HG02759 (cell line): ENCODE measurements around the gene C2CD4A.
"Not testable (repeated sequence)": the region's sequence is repeated elsewhere in the genome, so short reads cannot be mapped to it uniquely, and the experiment has no call there.

Source experiments
- ATAC-seq: cut with Tn5 transposase; IDR thresholded peaks from one replicate; pipeline ENCODE4 v1.9.1; 2021; ENCODE audit warnings: mild to moderate bottlenecking, moderate library complexity; ENCODE audit not compliant: unreplicated experiment

C2CD4A gene, protein sequence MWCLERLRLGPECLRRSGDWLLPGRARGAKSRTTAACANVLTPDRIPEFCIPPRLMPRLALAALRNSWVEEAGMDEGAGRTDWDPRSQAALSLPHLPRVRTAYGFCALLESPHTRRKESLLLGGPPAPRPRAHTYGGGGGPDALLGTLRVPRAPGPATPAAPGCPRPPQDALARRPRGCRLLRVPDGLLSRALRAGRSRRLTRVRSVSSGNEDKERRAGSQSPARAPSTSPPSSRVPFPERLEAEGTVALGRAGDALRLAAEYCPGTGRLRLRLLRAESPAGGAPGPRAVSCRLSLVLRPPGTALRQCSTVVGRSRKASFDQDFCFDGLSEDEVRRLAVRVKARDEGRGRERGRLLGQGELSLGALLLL

DNA sequence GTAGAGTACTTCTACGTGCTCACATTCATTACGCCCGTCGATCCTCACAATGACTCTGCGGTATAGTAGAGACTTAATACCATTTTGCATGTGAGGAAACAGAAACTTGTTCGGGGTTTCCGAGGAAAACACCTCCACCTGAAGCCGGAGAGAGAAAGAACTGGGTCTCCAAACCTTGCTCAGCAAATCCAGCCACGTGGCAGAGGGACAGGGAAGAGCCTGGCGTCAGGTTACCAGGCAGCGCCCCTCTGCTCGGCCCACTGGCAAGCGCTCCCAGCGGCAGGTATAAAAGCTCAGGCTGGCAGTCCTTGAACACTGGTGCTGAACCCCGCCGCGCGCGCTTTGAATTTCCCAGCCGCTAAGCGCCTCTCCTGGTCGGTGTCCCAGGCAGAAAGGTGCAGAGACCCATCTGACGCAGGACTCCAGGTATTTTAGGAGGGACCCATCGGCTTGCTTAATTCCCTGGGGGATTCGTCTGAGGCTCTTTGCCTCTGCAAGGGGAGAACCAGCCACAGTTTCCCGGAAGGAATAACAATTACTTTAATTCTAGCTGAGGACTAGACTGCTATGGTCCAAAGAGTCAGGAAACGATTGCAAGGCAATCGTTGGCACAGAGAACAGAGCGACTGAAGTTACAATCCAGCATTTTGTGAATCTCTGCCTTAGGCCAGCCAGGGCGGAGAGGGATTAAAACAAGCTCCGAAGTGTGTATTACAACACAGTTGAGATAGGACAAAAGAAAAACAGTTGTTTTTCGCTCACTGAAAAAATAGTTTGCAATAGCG lies at the start of gene C2CD4A:
C2CD4A (plus strand) TSS at position 315 of the 785 bp plus-strand sequence. CDS start 637 bp downstream, outside the sequence.
- ATAC-seq = no peak

DNA sequence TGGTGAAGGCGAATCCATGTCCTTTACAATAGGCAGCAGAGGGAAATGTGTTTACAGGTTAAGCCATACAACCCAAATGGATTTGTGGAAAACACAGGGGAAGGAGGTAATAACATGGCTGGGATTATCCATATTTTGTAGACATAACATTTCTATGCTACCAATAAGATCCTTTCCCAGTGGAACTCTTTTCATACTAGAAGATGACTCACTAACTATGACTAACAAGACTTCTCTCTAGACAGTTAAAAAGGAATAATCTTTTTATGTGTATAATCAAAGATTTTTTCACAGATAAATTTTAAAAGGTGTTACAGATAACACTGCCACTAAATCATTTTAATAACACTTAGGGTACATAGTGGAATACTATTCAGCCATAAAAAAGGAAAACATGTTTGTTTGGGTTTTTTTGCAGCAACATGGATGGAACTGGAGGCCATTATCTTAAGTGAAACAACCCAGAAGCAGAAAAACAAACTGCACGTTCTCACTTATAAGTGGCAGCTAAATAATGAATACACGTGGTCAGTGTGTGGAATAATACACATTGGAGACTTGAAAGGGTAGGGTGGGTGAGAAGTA lies 46.1 kb upstream of the C2CD4A start:
- no peak for ATAC-seq

DNA sequence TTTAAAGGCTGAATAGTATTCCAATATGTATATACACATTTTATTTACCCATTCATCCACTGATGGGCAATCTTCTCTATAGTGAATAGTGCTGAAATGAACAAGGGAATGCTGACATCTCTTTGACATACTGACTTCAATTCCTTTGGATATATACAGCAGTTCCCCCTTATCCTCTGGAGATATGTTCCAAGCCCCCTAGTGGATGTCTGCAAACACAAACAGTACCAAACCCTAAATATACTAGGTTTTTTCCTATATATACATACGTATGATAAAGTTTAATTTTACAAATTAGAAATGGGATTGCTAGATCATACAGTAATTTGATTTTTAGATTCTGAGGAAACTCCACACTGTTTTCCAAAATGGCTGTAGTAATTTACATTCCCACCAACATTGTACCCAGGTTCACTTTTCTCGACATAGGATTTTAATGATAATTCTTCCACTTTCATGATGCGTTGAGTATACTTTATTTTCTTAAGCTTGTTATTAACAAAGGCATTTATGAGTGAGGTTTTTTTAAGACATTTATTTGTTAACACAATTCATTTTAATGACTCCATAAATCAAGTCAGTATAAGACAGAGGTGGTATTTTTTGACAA lies 44.7 kb upstream of the C2CD4A start:
- ATAC-seq = no peak

DNA sequence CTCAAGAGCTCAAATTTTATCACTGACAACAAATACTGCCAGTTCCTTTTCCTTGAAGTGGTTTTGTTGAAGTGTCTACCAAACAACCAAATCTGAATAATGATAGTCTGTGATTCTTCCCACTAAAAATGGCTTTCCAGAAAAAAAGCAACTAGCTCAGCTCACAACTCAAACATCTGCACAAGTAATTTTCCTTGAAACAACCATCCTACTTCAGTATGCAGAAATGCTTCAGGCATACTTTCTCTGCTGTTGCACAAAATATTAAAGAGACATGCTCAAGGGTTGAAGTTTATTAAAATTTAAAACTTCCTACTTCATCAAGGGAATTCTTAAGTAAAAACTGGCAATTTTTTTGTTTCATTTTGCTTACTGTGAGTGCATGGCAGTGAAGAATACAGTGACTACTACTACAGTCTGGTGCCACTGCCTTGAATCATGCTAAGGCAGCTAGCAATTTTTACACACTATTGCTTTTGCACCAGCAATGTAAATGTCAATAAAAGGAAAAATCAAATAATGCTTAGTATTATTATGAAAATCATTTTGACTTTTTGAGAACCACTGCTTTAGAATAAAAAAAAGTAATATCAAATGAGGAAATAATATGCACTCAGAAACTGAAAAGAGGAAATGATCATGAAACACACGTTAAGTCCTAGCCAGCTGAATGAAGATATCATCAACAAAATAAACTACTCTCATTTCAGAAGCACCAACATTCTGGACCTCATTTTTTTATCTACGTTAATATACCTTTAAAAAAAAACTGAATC lies 40.1 kb upstream of the C2CD4A start:
- no peak for ATAC-seq

DNA sequence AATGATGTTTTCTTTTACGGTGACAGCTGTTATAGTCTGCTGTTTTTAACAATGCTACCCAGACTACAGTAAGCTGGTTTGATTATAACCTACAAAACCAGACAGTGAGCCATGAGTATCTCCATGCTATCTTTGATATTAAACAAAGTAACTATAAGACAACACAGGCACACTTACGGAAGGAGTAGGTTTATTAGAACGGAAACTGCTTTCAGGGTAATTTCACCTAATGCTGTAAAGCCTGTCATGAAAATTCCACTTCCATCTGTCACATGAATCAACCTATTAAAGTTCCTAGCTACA lies 39.6 kb upstream of the C2CD4A start:
- ATAC-seq = no peak

DNA sequence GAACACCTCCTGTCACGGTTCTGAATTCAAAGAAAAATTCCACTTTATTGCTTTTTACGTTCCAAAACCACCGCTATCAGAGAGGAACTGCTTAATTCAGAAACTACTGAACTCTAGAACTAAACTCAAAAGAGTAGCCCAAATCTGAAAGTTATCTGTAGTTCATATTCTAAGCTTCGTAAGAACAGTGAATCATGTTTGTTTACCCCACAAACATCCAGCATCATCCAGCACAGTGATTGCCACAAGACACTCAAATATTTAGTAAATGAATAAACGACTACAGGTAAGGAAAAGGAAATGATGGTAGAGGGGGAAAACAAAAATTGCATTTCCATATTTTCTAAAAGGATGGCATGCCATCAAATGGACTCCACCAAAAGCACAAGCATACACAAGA lies 38.9 kb upstream of the C2CD4A start:
- no peak for ATAC-seq

DNA sequence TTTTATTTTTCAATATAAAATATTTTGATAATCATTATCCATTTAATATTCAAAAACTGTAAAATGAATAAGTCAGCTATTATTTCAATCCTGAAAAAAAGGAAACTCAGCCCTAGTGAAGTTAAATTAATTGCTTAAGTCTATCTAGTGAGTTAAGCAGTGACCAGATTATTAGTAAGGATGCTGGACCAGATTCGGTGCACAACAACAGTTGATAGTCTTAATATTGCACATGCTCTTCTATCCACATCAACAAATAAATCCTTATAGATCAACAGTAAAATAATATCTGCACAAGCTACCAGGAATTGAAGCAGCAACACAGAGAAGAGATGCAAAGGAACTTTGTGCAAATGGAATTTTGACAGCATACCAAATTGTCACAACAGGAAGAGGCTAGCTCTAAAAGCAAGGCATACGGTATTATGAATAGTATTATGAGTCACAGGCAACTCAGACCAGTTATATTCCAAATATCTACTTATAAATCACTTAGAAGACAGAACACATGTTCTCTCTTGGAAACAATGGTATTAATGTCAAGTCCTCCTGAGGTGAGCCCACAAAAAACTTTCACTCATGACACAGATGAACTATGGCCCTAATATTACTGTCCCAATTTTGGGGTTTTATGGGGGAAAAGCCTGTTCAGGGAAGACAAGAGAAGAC lies 31.4 kb upstream of the C2CD4A start:
- ATAC-seq = no peak

DNA sequence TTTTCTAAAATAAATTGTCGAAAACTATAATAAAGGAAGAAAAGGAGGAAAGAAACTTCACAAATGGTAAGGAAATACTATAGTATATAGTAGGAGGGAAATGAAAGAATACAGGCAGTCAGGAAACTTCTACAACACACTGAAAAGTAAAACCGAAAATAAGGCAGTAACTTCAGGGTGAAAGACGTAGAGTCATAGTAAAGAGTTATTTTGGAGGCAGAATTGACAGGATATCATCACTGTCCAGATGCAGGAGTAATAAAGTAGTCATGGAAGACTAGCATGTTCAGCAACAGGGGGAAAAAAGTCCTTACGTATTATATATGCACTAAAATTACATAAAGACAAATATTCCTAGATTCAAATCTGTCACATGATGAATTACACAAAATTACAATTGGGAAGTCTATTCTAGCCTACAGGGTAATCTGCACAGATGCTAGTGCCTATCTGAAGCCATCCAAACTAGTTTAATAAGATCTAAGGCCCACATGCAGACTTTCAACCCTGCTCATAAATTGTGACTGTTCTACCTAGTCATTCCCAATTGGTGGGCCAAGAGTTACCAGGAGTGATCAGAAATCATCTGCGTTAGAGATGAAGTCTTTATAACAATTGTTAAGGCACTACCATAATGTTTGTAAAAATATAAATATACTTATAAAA lies 20.6 kb upstream of the C2CD4A start:
- no peak for ATAC-seq

DNA sequence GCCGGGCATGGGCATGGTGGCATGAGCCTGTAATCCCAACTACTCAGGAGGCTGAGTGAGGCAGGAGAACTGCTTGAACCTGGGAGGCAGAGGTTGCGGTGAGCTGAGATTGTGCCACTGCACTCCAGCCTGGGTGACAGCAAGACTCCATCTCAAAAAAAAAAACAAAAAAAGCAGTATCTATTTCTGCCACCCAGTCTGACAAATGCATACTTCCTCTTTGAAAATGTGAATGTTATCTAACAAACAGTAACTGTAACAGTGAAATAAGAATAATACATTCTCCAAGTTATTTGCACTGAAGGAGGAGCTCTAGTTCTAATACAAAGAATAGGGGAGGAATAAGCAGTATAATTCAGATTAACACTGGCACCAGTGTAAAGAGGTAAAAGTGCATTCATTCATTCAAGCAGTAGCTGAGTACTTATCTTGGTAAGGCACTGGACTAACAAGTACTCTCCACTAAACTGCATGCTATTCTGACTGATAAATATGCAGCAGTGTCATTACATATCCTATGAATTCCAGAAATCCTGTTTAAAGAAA lies 19.4 kb upstream of the C2CD4A start:
- ATAC-seq = no peak

DNA sequence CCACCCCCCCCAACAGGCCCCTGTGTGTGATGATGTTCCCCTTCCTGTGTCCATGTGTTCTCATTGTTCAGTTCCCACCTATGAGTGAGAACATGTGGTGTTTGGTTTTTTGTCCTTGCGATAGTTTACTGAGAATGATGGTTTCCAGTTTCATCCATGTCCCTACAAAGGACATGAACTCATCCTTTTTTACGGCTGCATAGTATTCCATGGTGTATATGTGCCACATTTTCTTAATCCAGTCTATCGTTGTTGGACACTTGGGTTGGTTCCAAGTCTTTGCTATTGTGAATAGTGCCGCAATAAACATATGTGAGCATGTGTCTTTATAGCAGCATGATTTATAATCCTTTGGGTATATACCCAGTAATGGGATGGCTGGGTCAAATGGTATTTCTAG lies 18.5 kb upstream of the C2CD4A start:
- ATAC-seq = not testable (repeated sequence)

DNA sequence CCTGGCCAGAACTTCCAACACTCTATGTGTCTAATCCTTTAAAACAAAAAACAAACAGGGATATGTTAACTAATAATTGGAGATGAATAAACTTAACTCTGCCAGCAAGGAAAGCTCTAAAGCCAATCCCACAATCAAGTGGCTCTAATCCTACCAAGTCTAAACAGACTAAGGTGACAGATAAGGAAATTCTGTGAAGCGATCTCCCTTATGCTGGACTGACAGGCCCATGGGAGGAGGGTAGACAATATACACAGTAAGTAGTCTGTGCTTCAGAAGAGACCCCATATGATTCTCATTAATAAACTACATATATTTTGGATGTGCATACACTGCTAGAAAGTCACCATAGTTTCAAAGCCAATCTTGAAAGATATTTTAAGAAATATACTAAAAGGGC lies 16.7 kb upstream of the C2CD4A start:
- ATAC-seq = no peak

DNA sequence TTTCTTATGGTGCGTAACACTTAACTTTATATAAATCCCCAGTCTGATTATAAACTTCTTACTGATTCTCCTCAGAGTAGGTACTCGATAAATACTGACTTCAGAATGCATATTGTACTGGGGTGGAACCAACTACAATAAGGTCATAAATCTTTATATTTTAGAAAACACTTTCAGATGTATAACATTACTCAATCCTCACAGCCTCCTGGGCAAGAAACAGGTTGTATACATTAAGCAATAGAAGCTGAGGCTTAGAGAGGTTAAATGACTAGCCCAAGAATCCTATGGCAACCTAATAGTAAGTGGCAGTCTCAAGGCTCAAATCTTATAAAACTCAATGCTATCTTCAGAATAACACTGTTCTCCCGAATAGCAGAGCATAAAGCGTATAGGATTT lies 15.6 kb upstream of the C2CD4A start:
- no peak for ATAC-seq

DNA sequence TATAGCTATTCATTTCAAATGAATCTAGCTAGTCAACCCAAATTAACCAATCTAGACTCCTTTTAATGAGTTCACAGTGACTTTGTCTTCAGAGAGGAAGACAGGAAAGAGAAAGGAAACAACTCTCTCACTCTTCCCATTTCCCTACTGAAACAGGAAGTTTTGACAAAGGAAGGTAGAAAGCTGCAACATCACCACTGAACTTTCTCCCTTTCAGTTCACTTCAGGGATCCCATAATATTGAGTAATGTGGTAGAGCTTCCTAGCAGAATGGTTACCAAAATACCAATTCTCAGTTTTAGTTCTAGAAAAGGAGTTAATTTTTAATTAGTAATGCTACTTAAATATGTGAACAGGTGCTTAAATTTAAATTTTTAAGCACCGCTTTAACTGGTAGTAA lies 14.1 kb upstream of the C2CD4A start:
- no peak for ATAC-seq

DNA sequence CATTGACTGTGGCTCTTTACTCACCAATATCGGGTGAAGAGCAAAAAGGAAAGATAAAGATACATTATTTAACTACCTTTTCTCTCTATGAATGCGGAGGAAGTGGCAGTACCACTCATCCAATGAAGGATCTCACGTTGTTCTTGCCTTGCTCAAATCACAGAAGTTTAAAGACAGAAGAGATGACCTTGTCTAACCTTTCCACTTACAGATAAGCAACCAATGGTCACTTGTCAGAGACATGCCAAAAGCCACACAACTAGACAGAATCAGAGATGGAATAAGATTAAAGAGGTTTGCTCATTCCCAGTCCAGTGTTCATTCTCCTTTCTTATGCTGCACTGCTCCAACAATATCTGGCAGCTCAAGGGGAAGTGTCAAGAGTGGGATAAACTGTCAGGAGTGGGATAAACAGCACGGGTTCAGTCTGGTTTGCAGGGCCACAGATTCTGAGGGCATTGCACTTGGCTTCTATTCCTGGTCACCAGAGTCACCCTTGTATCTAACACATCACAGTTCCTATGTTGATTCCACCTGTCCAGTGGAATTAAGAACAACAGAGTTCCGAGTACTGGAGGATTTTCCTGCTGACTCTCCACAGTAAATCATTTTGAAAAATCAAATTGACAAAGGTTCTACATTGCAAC lies 13.2 kb upstream of the C2CD4A start:
- ATAC-seq = no peak

DNA sequence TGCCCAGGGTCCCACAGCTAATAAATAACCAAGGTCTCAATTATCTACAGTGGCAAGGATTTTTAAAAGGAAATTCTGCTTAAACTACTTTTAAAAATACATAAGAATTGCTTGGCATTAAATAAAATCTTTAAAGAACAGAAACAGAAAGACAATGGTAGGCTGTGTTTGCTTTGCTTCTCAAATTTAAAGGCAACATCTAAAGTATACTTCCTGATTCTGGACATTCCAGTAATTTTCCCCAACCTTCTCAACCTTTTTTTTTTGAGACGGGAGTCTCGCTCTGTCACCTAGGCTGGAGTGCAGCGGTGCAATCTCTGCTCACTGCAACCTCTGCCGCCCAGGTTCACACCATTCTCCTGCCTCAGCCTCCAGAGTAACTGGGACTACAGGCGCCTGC lies 11.8 kb upstream of the C2CD4A start:
- ATAC-seq = no peak

DNA sequence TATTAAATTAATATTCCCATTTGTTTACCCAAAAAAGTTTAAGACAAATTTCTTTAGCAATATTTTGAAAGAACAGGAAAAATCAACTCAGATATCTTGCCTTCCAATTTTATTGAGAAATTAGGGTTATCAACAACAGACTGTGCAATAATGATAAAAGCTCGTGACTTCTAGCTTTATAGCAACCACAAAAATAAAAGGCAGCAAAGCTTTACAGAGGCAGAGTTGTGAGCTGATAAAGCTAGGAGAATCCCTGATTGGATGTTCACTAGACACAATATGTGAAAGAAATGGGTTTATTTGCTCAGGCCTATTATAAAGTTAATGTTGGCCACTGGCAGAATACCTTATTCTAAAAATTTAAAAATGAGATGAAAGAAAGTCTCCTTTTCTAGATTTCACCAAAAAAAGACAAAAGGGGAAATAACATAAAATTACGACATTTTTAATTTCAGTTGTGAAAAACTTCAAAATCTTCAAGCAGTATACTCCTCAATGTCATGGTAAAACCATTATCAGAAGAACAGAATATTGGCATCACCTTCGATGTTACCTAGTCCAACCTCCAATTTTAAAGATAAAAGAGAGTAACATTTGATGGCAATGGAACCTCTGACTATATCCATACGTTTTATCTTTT lies 9.3 kb upstream of the C2CD4A start:
- no peak for ATAC-seq

DNA sequence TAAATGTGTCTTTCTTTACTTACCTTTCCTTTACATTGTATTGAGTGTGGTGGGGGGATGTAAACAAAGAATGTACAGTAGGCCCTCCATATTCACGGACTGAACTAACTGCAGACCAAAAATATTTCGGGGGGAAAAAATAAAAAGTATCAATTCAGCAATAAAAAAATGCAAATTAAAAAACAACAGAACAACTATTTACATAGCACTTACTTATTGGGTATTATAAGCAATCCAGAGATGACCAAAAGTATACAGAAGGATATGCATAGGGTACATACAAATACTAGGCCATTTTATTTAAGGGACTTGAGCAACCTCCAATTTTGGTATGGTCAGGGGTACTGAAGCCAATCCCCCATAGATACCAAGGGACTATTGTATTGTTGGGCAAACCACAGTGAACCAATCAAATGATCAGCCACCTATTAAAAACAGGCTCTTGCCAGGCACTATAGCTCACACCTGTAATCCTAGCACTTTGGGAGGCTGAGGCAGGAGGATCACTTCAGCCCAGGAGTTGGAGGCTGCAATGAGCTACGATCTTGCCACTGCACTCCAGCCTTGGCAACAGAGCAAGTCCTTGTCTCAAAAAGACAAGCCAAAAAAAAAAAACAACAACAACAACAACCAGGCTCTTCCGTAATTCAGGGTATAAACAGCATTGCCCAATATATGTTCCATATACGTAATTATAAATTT lies 8.3 kb upstream of the C2CD4A start:
- ATAC-seq = no peak
